HCT116 (cell line): ENCODE measurements around the gene AARS2. TPM values are rescaled to one million over a fixed set of nuclear protein-coding genes. Genes with fewer than 3 reads are reported as not detected.

Experiments used
- ATAC-seq: fragments of 200-7000 bp; cut with Tn5 transposase; 2 replicates; pipeline ENCODE4 v1.9.1; 2020; ENCODE audit warnings: mild to moderate bottlenecking, moderate library complexity
- BruUV-seq: library from RNA; stranded (reverse); fragments of 400-500 nt; replicated peaks from 2 replicates; lab custom pipeline; 2021; lab: Mats Ljungman, UMichigan
- CTCF ChIA-PET: fragments of 300-600 bp; sonication (Branson Sonifier 250); formaldehyde crosslinking; loops from one replicate; lab custom pipeline; 2021; ENCODE audit warnings: antibody characterized with exemption; lab: Charles Lee
- POLR2A ChIA-PET: fragments of 300-600, 350-600 bp; sonication (Branson Sonifier 250); formaldehyde crosslinking; loops from one replicate; lab custom pipeline; 2021; ENCODE audit warnings: antibody characterized with exemption; lab: Charles Lee
- RAD21 ChIA-PET, 2 experiments: fragments of 300-600 bp; sonication (Branson Sonifier 250); formaldehyde crosslinking; loops; one replicate each; lab custom pipeline; 2023; ENCODE audit warnings: low total read pairs in 2 of 2; ENCODE audit not compliant: uncharacterized antibody in 2 of 2, unreplicated experiment in 2 of 2, low non-redundant PET in 1 of 2; lab: Charles Lee
- DNase-seq: peaks from one replicate; pipeline ENCODE4 v3.0.0-alpha.2; 2010; ENCODE audit warnings: low read depth, low spot score
- H2AFZ ChIP-seq: fragments of 200-600 bp; shearing (Covaris generic), sonication (generic); 2 replicates; pipeline ENCODE4 v1.6.1; 2017; ENCODE audit warnings: low read depth, mixed run types, mixed read lengths, antibody characterized with exemption, low read length; ENCODE audit not compliant: poor library complexity, severe bottlenecking
- H3K27ac ChIP-seq: 2 replicates; pipeline ENCODE4 v1.5.1; 2012; ENCODE audit warnings: low read depth, low read length
- H3K27me3 ChIP-seq: fragments of 200-600 bp; sonication (generic); 2 replicates; pipeline ENCODE4 v1.6.1; 2016; ENCODE audit warnings: mixed run types, low read length, mixed read lengths; ENCODE audit not compliant: insufficient read depth
- H3K36me3 ChIP-seq, 2 experiments: fragments of 200-500 bp in 1 of 2; fragments of 200-600 bp in 1 of 2; sonication (Bioruptor generic) in 1 of 2; sonication (generic) in 1 of 2; 2 replicates each; pipeline versions ENCODE4 v1.5.1 to v1.6.1; 2014 to 2016; ENCODE audit warnings: low read length in 2 of 2, inconsistent platforms in 1 of 2, mixed read lengths in 1 of 2, mixed run types in 1 of 2; ENCODE audit not compliant: insufficient read depth in 2 of 2, control insufficient read depth in 1 of 2
- H3K4me1 ChIP-seq, 2 experiments: fragments of 200-600 bp in 1 of 2; sonication (generic) in 1 of 2; 2 replicates each; pipeline versions ENCODE4 v1.5.1 to v1.6.1; 2012 to 2017; ENCODE audit warnings: low read length in 2 of 2, inconsistent platforms in 1 of 2, mild to moderate bottlenecking in 1 of 2, mixed read lengths in 1 of 2, mixed run types in 1 of 2, moderate library complexity in 1 of 2; ENCODE audit not compliant: insufficient read depth in 2 of 2, control insufficient read depth in 1 of 2
- H3K4me2 ChIP-seq: fragments of 200-600 bp; sonication (generic); 2 replicates; pipeline ENCODE4 v1.6.1; 2017; ENCODE audit warnings: mixed run types, low read length, mixed read lengths
- H3K4me3 ChIP-seq, 2 experiments: fragments of 200-600 bp in 1 of 2; sonication (generic) in 1 of 2; replicated peaks in 1 of 2; 2 replicates each; pipeline ENCODE4 v1.5.1; 2011 to 2016; ENCODE audit warnings: low read length in 2 of 2, control low read depth in 1 of 2, low read depth in 1 of 2, mild to moderate bottlenecking in 1 of 2, mixed read lengths in 1 of 2, mixed run types in 1 of 2
- H3K79me2 ChIP-seq: fragments of 200-600 bp; sonication (generic); 2 replicates; pipeline ENCODE4 v1.6.1; 2017; ENCODE audit warnings: mild to moderate bottlenecking, mixed run types, low read length, moderate library complexity, mixed read lengths; ENCODE audit not compliant: insufficient read depth
- H3K9ac ChIP-seq: fragments of 200-600 bp; sonication (generic); 2 replicates; pipeline ENCODE4 v1.6.1; 2016; ENCODE audit warnings: low read length, mixed read lengths
- H3K9me2 ChIP-seq: fragments of 200-600 bp; sonication (generic), shearing (Covaris generic); 2 replicates; pipeline ENCODE4 v1.6.1; 2017; ENCODE audit warnings: mixed run types, mild to moderate bottlenecking, moderate library complexity; ENCODE audit not compliant: insufficient read depth
- H3K9me3 ChIP-seq, 2 experiments: fragments of 200-500 bp in 1 of 2; fragments of 200-600 bp in 1 of 2; sonication (Bioruptor generic) in 1 of 2; sonication (generic) in 1 of 2; 2 replicates each; pipeline ENCODE4 v1.6.1; 2014 to 2017; ENCODE audit warnings: low read length in 2 of 2, mixed read lengths in 2 of 2, inconsistent platforms in 1 of 2, low read depth in 1 of 2, mild to moderate bottlenecking in 1 of 2, mixed run types in 1 of 2, moderate library complexity in 1 of 2; ENCODE audit not compliant: control insufficient read depth in 1 of 2, insufficient read depth in 1 of 2
- H4K20me1 ChIP-seq: fragments of 200-600 bp; sonication (generic), shearing (Covaris generic); 2 replicates; pipeline ENCODE4 v1.6.1; 2017; ENCODE audit warnings: mixed run types, mild to moderate bottlenecking, moderate library complexity; ENCODE audit not compliant: insufficient read depth
- CEBPB ChIP-seq: IDR thresholded peaks from 2 replicates; pipeline ENCODE4 v1.6.1; 2012; ENCODE audit warnings: low read depth
- EGR1 ChIP-seq: IDR thresholded peaks from 2 replicates; pipeline ENCODE4 v1.6.1; 2012; ENCODE audit warnings: low read depth
- EZH2 ChIP-seq: fragments of 200-600 bp; sonication (generic); IDR thresholded peaks from 2 replicates; pipeline ENCODE4 v1.6.1; 2017; ENCODE audit warnings: antibody characterized with exemption, mixed run types
- JUND ChIP-seq: IDR thresholded peaks from 2 replicates; pipeline ENCODE4 v1.6.1; 2012
- RAD21 ChIP-seq: IDR thresholded peaks from 2 replicates; pipeline ENCODE4 v1.6.1; 2012; ENCODE audit warnings: low read depth, mild to moderate bottlenecking
- SIN3A ChIP-seq: IDR thresholded peaks from 2 replicates; pipeline ENCODE4 v1.6.1; 2012; ENCODE audit warnings: low read depth
- SRF ChIP-seq: IDR thresholded peaks from 2 replicates; pipeline ENCODE4 v1.6.1; 2012; ENCODE audit warnings: low read depth
- TCF7L2 ChIP-seq: IDR thresholded peaks from 2 replicates; pipeline ENCODE4 v1.7.0; 2011; ENCODE audit warnings: borderline replicate concordance, inconsistent platforms; ENCODE audit not compliant: insufficient read depth, insufficient read length; ENCODE audit errors: extremely low read depth
- ZFX ChIP-seq: fragments of 450-650 bp; IDR thresholded peaks from 2 replicates; pipeline ENCODE4 v1.6.1; 2017
- ZNF274 ChIP-seq: fragments of 200-500 bp; sonication (Bioruptor generic); IDR thresholded peaks from 2 replicates; pipeline ENCODE4 v1.6.1; 2014; ENCODE audit warnings: mild to moderate bottlenecking, low read depth, low read length, inconsistent platforms
- intact Hi-C: fragments of 100-400 bp; cut with micrococcal nuclease; formaldehyde crosslinking; loops from 2 replicates; pipeline ENCODE4 v1.10.0; 2022
- total RNA-seq: library from RNA; stranded (reverse); gene quantifications from one replicate; pipeline ENCODE4 v1.2.1, GENCODE V29; 2021; ENCODE audit not compliant: unreplicated experiment
- TF ChIP-seq, protein P1 (sequence below): IDR thresholded peaks from 2 replicates; pipeline ENCODE4 v1.6.1; 2012
- TF ChIP-seq, protein P2 (sequence below), 3 experiments: fragments of 200-600 bp in 1 of 3; sonication (generic) in 1 of 3; IDR thresholded peaks in 2 of 3; conservative IDR thresholded peaks in 1 of 3; 2 replicates each; pipeline ENCODE4 v1.5.1; 2012 to 2017; ENCODE audit warnings: low read depth in 2 of 3, low read length in 2 of 3, antibody characterized with exemption in 1 of 3, borderline replicate concordance in 1 of 3, control low read depth in 1 of 3, mild to moderate bottlenecking in 1 of 3, mixed read lengths in 1 of 3, mixed run types in 1 of 3, moderate library complexity in 1 of 3; ENCODE audit not compliant: insufficient read depth in 1 of 3
- TF ChIP-seq, protein P3 (sequence below): IDR thresholded peaks from 2 replicates; pipeline ENCODE4 v1.6.1; 2012; ENCODE audit warnings: low read depth

AARS2 gene
- total RNA-seq, 1 experiment from 2014 or later, result 14.9 TPM

- CTCF ChIA-PET, result no interaction called here
- Histone ChIP-seq H3K9me2 (no peaks in the 10 kb centered on the region), H3K4me3 (no peak overlapping the region), H3K36me3 (peaks cover 28 to 44% of the 10 kb centered on the region in 2 experiments; a peak in 3 of 4 replicates), H3K4me1 (peaks cover 6 to 16% of the 10 kb centered on the region in 2 experiments), H3K27ac (no peak overlapping the region), H4K20me1 (no peaks in the 10 kb centered on the region), H2AFZ (no peak overlapping the region), H3K4me2 (no peak overlapping the region), H3K9ac (no peak overlapping the region), H3K9me3 (no peaks in the 10 kb centered on the region), H3K79me2 (peaks cover 19% of the 10 kb centered on the region), H3K27me3 (no peaks in the 10 kb centered on the region)
- BruUV-seq, result no TSS peak
- DNase-seq, result no peak
- POLR2A ChIA-PET, result no interaction called here
- RAD21 ChIA-PET, result no interaction called here
- ATAC-seq, result no peak
- intact Hi-C loops, result no loop called here
- TF ChIP-seq ZFX, result no peak
- TF ChIP-seq, protein P1, sequence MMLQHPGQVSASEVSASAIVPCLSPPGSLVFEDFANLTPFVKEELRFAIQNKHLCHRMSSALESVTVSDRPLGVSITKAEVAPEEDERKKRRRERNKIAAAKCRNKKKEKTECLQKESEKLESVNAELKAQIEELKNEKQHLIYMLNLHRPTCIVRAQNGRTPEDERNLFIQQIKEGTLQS, result no peak
Measured at GRCh38 chr6:44310241-44310640, 2.9 kb downstream of the AARS2 start.

GRCh38 chr6:44309631-44310030, 3.5 kb downstream of the AARS2 start:
- Histone ChIP-seq H3K4me1 (peaks cover 6 to 16% of the 10 kb centered on the region in 2 experiments), H3K79me2 (peaks cover 19% of the 10 kb centered on the region), H3K4me2 (no peak overlapping the region), H3K9ac (no peak overlapping the region), H3K9me2 (no peaks in the 10 kb centered on the region), H3K36me3 (peaks cover 28 to 48% of the 10 kb centered on the region in 2 experiments; a peak in 3 of 4 replicates), H3K27ac (no peak overlapping the region), H4K20me1 (no peaks in the 10 kb centered on the region), H3K9me3 (no peaks in the 10 kb centered on the region), H3K27me3 (no peaks in the 10 kb centered on the region), H2AFZ (no peak overlapping the region), H3K4me3 (no peak overlapping the region)
- no peak for ATAC-seq
- ChIA-PET POLR2A (no interaction called here), CTCF (no interaction called here), RAD21 (no interaction called here)
- intact Hi-C loops, result no loop called here
- DNase-seq, result no peak
- BruUV-seq, result no TSS peak
- TF ChIP-seq CEBPB (no peak), SIN3A (no peak), TCF7L2 (no peak), JUND (no peak), SRF (no peak), EGR1 (no peak), ZNF274 (no peak), ZFX (no peak), RAD21 (no peak), EZH2 (no peak)
- TF ChIP-seq, protein P2, sequence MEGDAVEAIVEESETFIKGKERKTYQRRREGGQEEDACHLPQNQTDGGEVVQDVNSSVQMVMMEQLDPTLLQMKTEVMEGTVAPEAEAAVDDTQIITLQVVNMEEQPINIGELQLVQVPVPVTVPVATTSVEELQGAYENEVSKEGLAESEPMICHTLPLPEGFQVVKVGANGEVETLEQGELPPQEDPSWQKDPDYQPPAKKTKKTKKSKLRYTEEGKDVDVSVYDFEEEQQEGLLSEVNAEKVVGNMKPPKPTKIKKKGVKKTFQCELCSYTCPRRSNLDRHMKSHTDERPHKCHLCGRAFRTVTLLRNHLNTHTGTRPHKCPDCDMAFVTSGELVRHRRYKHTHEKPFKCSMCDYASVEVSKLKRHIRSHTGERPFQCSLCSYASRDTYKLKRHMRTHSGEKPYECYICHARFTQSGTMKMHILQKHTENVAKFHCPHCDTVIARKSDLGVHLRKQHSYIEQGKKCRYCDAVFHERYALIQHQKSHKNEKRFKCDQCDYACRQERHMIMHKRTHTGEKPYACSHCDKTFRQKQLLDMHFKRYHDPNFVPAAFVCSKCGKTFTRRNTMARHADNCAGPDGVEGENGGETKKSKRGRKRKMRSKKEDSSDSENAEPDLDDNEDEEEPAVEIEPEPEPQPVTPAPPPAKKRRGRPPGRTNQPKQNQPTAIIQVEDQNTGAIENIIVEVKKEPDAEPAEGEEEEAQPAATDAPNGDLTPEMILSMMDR (IDR thresholded peaks at IDR 0.05 in 2 of 3, conservative IDR thresholded peaks at IDR 0.05 in 1 of 3; ENCODE audit: borderline replicate concordance in 1 of 3, insufficient read depth in 1 of 3, low read depth in 2 of 3, low read length in 2 of 3), result no peak
- TF ChIP-seq, protein P1, result no peak
- TF ChIP-seq, protein P3, sequence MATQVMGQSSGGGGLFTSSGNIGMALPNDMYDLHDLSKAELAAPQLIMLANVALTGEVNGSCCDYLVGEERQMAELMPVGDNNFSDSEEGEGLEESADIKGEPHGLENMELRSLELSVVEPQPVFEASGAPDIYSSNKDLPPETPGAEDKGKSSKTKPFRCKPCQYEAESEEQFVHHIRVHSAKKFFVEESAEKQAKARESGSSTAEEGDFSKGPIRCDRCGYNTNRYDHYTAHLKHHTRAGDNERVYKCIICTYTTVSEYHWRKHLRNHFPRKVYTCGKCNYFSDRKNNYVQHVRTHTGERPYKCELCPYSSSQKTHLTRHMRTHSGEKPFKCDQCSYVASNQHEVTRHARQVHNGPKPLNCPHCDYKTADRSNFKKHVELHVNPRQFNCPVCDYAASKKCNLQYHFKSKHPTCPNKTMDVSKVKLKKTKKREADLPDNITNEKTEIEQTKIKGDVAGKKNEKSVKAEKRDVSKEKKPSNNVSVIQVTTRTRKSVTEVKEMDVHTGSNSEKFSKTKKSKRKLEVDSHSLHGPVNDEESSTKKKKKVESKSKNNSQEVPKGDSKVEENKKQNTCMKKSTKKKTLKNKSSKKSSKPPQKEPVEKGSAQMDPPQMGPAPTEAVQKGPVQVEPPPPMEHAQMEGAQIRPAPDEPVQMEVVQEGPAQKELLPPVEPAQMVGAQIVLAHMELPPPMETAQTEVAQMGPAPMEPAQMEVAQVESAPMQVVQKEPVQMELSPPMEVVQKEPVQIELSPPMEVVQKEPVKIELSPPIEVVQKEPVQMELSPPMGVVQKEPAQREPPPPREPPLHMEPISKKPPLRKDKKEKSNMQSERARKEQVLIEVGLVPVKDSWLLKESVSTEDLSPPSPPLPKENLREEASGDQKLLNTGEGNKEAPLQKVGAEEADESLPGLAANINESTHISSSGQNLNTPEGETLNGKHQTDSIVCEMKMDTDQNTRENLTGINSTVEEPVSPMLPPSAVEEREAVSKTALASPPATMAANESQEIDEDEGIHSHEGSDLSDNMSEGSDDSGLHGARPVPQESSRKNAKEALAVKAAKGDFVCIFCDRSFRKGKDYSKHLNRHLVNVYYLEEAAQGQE, result no peak
